HFF-Myc (cell line): Measurements from ENCODE around the gene AXIN1.

Source experiments
- DNase-seq: peaks from one replicate; pipeline ENCODE4 v3.0.0-alpha.2; 2011; ENCODE audit warnings: low read depth; ENCODE audit errors: extremely low read depth
- H3K4me3 ChIP-seq: replicated peaks from 2 replicates; pipeline ENCODE4 v1.5.1; 2011; ENCODE audit warnings: low read depth, mild to moderate bottlenecking, control low read depth, low read length
- TF ChIP-seq, protein P1 (sequence below): IDR thresholded peaks from 2 replicates; pipeline ENCODE4 v1.5.1; 2012; ENCODE audit warnings: mild to moderate bottlenecking, low read depth, low read length, control low read depth; ENCODE audit errors: missing control alignments

AXIN1 gene

DNA sequence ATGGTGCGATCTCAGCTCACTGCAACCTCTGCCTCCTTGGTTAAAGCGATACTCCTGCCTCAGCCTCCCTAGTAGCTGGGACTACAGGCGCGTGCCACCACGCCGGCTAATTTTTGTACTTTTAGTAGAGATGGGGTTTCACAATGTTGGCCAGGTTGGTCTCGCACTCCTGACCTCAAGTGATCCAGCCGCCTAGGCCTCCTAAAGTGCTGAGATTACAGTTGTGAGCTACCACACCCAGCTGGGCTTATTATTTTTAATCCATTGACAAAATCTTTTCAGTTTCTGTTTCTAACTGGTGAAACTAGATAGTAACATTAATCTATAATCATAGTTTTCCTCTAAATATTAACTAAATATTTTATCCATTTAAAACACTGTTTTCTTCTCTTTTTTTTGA is 112.0 kb downstream of the AXIN1 start:
- no peak for DNase-seq
- no peak overlapping the region for H3K4me3 ChIP-seq
- TF ChIP-seq, protein P1, sequence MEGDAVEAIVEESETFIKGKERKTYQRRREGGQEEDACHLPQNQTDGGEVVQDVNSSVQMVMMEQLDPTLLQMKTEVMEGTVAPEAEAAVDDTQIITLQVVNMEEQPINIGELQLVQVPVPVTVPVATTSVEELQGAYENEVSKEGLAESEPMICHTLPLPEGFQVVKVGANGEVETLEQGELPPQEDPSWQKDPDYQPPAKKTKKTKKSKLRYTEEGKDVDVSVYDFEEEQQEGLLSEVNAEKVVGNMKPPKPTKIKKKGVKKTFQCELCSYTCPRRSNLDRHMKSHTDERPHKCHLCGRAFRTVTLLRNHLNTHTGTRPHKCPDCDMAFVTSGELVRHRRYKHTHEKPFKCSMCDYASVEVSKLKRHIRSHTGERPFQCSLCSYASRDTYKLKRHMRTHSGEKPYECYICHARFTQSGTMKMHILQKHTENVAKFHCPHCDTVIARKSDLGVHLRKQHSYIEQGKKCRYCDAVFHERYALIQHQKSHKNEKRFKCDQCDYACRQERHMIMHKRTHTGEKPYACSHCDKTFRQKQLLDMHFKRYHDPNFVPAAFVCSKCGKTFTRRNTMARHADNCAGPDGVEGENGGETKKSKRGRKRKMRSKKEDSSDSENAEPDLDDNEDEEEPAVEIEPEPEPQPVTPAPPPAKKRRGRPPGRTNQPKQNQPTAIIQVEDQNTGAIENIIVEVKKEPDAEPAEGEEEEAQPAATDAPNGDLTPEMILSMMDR: no peak

DNA sequence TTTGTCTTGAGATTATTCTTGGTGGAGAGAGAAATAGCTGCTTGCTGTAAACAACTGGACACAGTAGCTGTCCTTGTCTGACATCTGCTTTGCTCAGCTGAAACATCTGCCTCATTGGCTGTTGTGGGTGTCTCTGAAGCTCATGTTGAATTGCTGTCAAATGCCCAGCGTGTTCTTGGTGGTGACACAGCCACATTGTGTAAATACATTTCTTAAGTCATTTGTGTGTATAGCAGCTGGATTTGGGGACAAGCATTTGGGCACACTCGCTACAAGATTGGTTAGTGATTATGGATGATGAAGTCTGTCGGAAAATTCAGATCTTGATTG is 112.6 kb downstream of the AXIN1 start:
- no peak for DNase-seq
- no peak overlapping the region for H3K4me3 ChIP-seq
- TF ChIP-seq, protein P1: no peak
